ENCODE results near the gene STOX1. TPM values are rescaled to one million over a fixed set of nuclear protein-coding genes. Genes with fewer than 3 reads are reported as not detected.
"Not testable (repeated sequence)": the region's sequence is repeated elsewhere in the genome, so short reads cannot be mapped to it uniquely, and the experiment has no call there.

Gene STOX1, protein sequence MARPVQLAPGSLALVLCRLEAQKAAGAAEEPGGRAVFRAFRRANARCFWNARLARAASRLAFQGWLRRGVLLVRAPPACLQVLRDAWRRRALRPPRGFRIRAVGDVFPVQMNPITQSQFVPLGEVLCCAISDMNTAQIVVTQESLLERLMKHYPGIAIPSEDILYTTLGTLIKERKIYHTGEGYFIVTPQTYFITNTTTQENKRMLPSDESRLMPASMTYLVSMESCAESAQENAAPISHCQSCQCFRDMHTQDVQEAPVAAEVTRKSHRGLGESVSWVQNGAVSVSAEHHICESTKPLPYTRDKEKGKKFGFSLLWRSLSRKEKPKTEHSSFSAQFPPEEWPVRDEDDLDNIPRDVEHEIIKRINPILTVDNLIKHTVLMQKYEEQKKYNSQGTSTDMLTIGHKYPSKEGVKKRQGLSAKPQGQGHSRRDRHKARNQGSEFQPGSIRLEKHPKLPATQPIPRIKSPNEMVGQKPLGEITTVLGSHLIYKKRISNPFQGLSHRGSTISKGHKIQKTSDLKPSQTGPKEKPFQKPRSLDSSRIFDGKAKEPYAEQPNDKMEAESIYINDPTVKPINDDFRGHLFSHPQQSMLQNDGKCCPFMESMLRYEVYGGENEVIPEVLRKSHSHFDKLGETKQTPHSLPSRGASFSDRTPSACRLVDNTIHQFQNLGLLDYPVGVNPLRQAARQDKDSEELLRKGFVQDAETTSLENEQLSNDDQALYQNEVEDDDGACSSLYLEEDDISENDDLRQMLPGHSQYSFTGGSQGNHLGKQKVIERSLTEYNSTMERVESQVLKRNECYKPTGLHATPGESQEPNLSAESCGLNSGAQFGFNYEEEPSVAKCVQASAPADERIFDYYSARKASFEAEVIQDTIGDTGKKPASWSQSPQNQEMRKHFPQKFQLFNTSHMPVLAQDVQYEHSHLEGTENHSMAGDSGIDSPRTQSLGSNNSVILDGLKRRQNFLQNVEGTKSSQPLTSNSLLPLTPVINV
- polyA plus RNA-seq (ENCODE audit: insufficient read length): 9.1 TPM
- long read RNA-seq, donor 1, partial matches to known transcripts: 0 of 4 reads
- long read RNA-seq, donor 1, other reads (novel, unspliced or antisense): 0 of 4 reads
- long read RNA-seq, donor 2, partial matches to known transcripts: 0 of 1 reads
- long read RNA-seq, donor 2, other reads (novel, unspliced or antisense): 0 of 1 reads
- long read RNA-seq, donor 3, partial matches to known transcripts: 0 of 1 reads
- long read RNA-seq, donor 3, other reads (novel, unspliced or antisense): 0 of 1 reads
- long read RNA-seq, donor 4: 0 reads
- long read RNA-seq, donor 5: 0 reads
- long read RNA-seq, donor 6, partial matches to known transcripts: 0 of 2 reads
- long read RNA-seq, donor 6, other reads (novel, unspliced or antisense): 0 of 2 reads
- long read RNA-seq, donor 7, partial matches to known transcripts: 0 of 4 reads
- long read RNA-seq, donor 7, other reads (novel, unspliced or antisense): 0 of 4 reads
- long read RNA-seq, donor 8, partial matches to known transcripts: 0 of 3 reads
- long read RNA-seq, donor 8, other reads (novel, unspliced or antisense): 0 of 3 reads

- DNase-seq: peak; percentile 72
Observed at GRCh38 chr10:68826764-68827591, at the start of gene STOX1. STOX1 (plus strand) TSS chr10:68827531; CDS start chr10:68827624, 93 bp downstream.

- DNase-seq: no peak
Observed at GRCh38 chr10:68781613-68782574, 45.4 kb upstream of the STOX1 start.

DNA sequence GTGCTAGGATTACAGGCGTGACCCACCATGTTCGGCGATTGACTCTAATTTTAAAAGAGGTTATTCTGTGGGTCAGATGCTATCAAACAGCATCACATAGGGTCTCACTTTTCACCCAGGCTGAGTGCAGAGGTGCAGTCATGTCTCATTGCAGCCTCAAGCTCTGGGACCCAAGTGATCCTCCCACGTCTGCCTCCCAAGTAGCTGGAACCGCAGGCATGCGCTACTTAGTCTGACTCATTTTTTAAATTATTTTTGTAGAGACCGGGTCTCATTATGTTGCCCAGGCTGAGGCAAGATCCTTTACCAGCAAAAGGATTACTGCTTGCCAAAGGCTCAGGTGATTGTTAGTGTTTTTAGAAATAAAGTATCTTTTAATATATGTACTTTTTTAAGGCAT, 42.9 kb upstream of the STOX1 start:
- no peak for DNase-seq

DNA sequence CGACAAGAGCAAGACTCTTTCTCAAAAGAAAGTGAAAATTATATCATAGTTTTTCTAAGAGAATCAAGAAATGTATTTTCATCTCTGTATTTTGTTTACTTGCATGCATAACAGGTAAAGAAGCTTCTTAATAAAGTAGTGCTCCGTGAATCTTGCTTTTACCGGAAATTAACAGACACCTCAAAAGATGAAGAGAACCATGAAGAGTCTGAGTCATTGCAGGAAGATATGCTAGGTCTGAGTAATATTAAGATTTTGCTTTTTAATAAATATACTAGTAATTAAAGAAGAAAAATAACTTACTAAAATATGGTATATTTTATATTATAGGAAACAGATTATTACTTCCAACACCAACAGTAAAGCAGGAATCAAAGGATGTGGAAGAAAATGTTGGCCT, 39.5 kb upstream of the STOX1 start:
- no peak for DNase-seq

DNA sequence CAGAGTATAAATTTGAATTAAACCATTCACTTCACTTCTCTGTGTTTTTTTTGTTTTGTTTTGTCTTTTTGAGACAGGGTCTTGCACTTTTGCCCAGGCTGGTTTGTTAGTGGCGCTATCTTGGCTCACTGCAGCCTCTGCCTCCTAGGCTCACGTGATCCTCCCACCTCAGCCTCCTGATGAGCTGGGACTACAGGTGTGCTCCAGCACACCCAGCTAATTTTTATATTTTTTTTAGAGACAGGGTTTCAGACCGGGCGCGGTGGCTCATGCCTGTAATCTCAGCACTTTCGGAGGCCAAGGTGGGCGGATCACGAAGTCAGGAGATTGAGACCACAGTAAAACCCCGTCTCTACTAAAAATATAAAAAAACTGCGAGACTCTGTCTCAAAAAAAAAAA, 36.9 kb upstream of the STOX1 start:
- DNase-seq: no peak

- DNase-seq: no peak
Observed at GRCh38 chr10:68792115-68792514, 35.2 kb upstream of the STOX1 start.

GRCh38 chr10:68795886-68796532, 31.3 kb upstream of the STOX1 start:
- no peak for DNase-seq

- no peak for DNase-seq
Observed at GRCh38 chr10:68796605-68797004, 30.7 kb upstream of the STOX1 start.

- no peak for DNase-seq
Observed at GRCh38 chr10:68800211-68800610, 27.1 kb upstream of the STOX1 start.

DNA sequence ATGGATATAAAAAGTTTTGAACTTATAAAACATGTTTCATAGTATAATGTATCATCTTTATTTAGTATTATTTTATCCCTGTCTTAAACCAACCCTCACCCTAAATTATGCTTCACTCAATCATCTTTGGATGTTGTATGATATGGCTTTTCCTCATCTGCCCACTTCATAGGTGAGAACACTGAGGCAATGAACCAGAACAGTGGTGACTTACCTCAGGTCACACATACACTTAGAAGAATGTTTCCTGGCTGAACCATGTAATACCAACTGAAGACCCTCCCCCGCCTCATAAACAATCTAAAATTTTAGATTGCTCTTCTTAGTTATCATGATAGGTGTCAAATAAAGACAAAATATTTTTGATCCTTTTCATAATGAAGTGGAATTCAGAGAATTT, 22.6 kb upstream of the STOX1 start:
- DNase-seq: no peak

DNA sequence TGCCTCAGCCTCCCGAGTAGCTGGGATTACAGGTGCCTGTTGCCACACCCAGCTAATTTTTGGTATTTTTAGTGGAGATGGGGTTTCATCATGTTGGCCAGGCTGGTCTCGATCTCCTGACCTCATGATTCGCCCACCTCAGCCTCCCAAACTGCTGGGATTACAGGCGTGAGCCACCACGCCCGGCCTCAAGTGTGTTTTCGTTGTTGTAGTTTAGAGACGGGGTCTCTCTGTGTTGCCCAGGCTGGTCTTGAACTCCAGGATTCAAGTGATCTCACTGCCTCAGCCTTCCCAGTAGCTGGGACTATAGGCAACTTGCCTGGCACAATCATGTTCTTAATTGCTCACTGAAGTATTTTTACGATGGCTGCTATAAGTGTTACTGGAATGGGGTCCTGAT, 16.5 kb upstream of the STOX1 start:
- DNase-seq: not testable (repeated sequence)

DNA sequence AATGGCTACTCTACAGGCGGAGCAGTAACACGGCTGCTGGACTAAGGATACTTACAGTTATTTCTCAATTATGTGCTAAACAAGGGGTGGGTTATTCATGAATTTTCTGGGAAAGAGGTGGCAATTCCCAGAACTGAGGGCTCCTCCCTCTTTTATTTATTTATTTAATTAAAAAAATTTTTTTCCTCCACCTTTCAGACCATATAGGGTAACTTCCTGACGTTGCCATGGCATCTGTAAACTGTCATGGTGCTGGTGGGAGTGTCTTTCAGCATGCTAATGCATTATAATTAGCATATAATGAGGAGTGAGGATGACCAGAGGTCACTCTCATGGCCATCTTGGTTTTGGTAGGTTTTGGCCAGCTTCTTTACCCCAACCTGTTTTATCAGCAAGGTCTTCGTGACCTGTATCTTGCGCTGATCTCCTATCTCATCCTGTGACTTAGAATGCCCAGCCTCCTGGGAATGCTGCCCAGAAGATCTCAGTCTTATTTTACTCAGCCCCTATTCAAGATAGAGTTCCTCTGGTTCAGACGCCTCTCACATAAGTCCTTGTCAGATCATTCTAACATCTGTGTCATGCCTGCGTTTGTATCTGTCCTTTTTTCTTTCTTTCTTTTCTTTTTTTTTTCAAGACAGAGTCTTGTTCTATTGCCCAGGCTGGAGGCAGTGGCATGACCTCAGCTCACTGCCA, 15.9 kb upstream of the STOX1 start:
- DNase-seq: no peak

DNA sequence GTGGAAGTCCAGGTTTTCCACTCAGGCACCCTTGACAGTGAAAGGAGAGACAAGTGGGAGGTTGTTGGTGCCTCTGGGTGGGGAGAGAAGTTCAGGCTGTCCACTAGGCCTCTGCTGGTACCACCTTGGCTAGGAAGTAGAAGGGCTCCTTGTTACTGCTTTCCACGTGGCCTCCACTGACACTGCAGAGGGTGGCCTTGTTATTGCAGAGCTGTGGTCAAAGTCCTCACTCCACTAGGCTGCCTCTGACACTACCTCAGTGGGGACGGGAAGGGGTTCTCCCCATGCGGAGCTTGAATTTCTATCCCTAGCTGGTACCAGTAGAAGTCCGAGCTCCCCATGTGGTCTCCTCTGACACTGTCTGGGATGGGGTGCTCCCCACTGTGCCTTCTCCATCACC, 14.9 kb upstream of the STOX1 start:
- no peak for DNase-seq

DNA sequence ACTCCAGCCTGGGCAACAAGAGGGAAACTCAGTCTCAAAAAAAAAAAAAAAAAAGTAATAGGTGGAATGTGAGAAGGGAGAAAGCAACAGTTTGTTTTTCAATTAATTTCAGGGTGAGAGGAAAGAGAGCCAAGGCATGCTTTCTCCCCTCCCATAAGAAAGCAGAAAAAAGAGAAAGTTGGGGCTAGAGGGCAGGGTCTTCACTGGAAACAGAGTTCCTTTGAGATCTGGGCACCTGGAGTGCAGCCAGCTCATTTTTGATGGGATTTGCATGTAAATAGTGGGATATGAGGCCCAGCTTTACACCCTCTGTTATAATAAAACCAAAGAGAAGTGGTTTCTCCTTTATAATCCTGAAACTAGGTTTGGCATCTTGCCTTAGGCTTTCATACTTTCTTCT, 13.8 kb upstream of the STOX1 start:
- no peak for DNase-seq

DNA sequence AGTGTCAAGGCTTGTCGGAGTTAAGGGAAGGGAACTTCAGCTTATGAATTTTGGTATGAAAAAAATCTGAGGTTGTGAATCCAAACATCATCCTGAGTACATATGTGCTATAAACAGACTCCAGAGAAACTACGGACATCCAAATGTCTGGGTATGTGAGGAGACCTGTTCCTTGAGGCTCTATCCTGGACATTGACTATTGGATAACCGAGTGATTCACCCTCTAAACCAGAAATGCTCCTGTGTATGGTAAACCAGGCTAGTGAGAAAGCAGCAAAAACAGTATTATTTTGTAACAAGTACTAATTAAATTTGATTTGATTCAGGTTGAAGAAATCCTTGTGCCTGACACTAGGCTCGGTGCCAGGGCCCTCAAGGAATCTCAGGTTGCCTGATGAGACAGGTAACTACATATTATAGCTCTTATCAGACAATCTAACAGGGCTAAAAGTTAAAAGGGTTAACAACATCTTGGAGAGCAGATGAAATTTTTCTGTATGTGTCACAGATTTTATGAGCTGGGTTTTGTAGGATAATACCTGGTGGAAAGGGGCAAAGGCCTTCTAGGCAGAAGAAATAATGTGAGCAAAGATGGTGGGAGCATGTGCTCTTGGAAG, 10.4 kb upstream of the STOX1 start:
- no peak for DNase-seq

DNA sequence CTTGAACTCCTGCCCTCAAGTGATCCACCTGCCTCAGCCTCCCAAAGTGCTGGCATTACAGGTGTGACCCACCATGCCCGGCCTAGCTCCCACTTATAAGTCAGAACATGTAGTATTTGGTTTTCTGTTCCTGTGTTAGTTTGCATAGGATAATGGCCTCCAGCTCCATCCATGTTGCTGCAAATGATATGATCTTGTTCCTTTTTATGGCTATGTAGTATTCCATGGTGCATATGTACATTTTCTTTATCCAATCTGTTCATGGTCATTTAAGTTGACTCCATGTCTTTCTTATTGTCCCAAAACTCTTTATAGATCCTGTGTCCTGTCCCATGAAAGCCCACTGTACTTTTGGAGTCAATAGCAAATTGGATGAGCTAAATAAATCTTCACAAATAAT, 7.0 kb upstream of the STOX1 start:
- not testable (repeated sequence) for DNase-seq

GRCh38 chr10:68822626-68823025, 4.7 kb upstream of the STOX1 start:
- not testable (repeated sequence) for DNase-seq

GRCh38 chr10:68827592-68827959, 245 bp downstream of the STOX1 start:
- DNase-seq: not testable (repeated sequence)
